CD4-positive, alpha-beta T cell (primary cell): ENCODE results near the gene INPP4B. TPM values are rescaled to one million over a fixed set of nuclear protein-coding genes. Genes with fewer than 3 reads are reported as not detected.

Experiments
- ATAC-seq: fragments of 200-7000 bp; cut with Tn5 transposase; one replicate; pipeline ENCODE4 v1.10.0; 2022; ENCODE audit warnings: mild to moderate bottlenecking; ENCODE audit not compliant: poor library complexity
- CTCF ChIA-PET: fragments of 350-600 bp; sonication (Branson Sonifier 250); formaldehyde crosslinking; loops from one replicate; lab custom pipeline; 2021; ENCODE audit warnings: antibody characterized with exemption, inconsistent platforms; lab: Charles Lee
- POLR2A ChIA-PET: fragments of 350-600 bp; sonication (Branson Sonifier 250); formaldehyde crosslinking; loops from one replicate; lab custom pipeline; 2021; ENCODE audit warnings: antibody characterized with exemption, inconsistent platforms; lab: Charles Lee
- DNase-seq, 14 experiments: peaks; one replicate each; pipeline ENCODE4 v3.0.0-alpha.2; 2013 to 2020; ENCODE audit warnings: mixed read lengths in 2 of 14
- H3K27ac ChIP-seq, 2 donors: one replicate each; pipeline versions ENCODE4 v1.5.1 to v1.7.0; 2013; ENCODE audit warnings: low read length in 2 of 2, low read depth in 1 of 2, mild to moderate bottlenecking in 1 of 2
- H3K27me3 ChIP-seq, 2 experiments: 1 replicate in 1 of 2; 2 replicates in 1 of 2; pipeline versions ENCODE4 v1.6.1 to v1.7.0; 2013; ENCODE audit warnings: low read length in 2 of 2, control low read depth in 1 of 2, mild to moderate bottlenecking in 1 of 2, moderate library complexity in 1 of 2; ENCODE audit not compliant: insufficient read depth in 2 of 2, control insufficient read depth in 1 of 2
- H3K36me3 ChIP-seq: one replicate; pipeline ENCODE4 v1.6.1; 2013; ENCODE audit warnings: low read length, control low read depth; ENCODE audit not compliant: insufficient read depth
- H3K4me1 ChIP-seq: one replicate; pipeline ENCODE4 v1.6.1; 2013; ENCODE audit warnings: low read length, control low read depth; ENCODE audit not compliant: insufficient read depth
- H3K4me3 ChIP-seq: one replicate; pipeline ENCODE4 v1.5.1; 2013; ENCODE audit warnings: mild to moderate bottlenecking, low read length, moderate library complexity
- H3K9me3 ChIP-seq, 2 experiments: 1 replicate in 1 of 2; 2 replicates in 1 of 2; pipeline versions ENCODE4 v1.6.1 to v1.7.0; 2013; ENCODE audit warnings: low read length in 2 of 2, mild to moderate bottlenecking in 2 of 2, control low read depth in 1 of 2, moderate library complexity in 1 of 2; ENCODE audit not compliant: control insufficient read depth in 1 of 2, insufficient read depth in 1 of 2
- H3K27ac Mint-ChIP-seq: one replicate; pipeline ENCODE4 v1.8.0; 2020; ENCODE audit warnings: mixed read lengths
- H3K27me3 Mint-ChIP-seq: one replicate; pipeline ENCODE4 v1.8.0; 2021; ENCODE audit warnings: mixed read lengths
- H3K36me3 Mint-ChIP-seq: one replicate; pipeline ENCODE4 v1.8.0; 2021; ENCODE audit warnings: low read depth, mixed read lengths
- H3K4me1 Mint-ChIP-seq: one replicate; pipeline ENCODE4 v1.8.0; 2021; ENCODE audit warnings: low read depth, mixed read lengths
- H3K4me3 Mint-ChIP-seq: one replicate; pipeline ENCODE4 v1.8.0; 2020; ENCODE audit warnings: mild to moderate bottlenecking, mixed read lengths
- H3K9me3 Mint-ChIP-seq: one replicate; pipeline ENCODE4 v1.8.0; 2020; ENCODE audit warnings: mixed read lengths
- CTCF ChIP-seq: fragments of 200-600 bp; IDR thresholded peaks from one replicate; pipeline ENCODE4 v1.8.0; 2022; ENCODE audit warnings: antibody characterized with exemption, mild to moderate bottlenecking
- intact Hi-C, 2 experiments: fragments of 100-400 bp; cut with DNase I in 1 of 2; cut with micrococcal nuclease in 1 of 2; formaldehyde crosslinking; loops; one replicate each; pipeline versions ENCODE4 v1.15.1 to v1.9.0; 2023 to 2025; cut with DNase I, micrococcal nuclease
- total RNA-seq, 174 experiments: library from RNA in 2 of 174; stranded (reverse) in 2 of 174; gene quantifications; one replicate each; pipeline ENCODE4 v1.2.3 and lab custom pipeline; 2021 to 2026

The INPP4B gene
- total RNA-seq, 2 experiments from 2014 or later: 50.7 to 53.8 TPM

DNA sequence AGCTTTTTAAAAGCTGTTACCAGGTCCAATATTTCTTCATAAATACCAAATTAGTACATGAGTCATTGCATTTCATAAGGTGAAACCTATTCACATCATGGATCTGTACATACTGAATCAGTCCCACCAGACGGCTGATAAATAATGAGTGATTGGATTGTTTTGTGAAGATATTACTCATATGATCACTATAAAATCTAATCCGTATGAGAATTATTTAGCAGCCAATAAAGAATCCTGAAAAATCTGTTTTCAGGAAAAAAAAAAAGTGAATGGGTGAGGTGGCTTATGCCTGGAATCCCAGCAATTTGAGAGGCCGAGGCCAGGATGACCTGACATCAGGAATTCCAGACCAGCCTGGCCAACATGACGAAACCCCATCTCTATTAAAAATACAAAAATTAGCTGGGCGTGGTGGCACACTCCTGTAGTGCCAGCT is 438.1 kb downstream of the INPP4B start:
- peak overlapping the region; percentile 96 for H3K27ac Mint-ChIP-seq
- Histone ChIP-seq H3K9me3 (no peaks in the 10 kb centered on the region), H3K4me1 (peaks cover 34% of the 10 kb centered on the region), H3K36me3 (no peaks in the 10 kb centered on the region), H3K27ac (no peak overlapping the region), H3K27me3 (no peaks in the 10 kb centered on the region), H3K4me3 (no peak overlapping the region)
- ChIA-PET POLR2A (interaction anchor here (0.6 to 6.6 kb wide), 7 partner anchors 10 to 296 kb away, joined by 3 to 116 read pairs (median 11); no protein-coding TSS in a partner anchor), CTCF (interaction anchor here (1.1 to 1.8 kb wide), 5 partner anchors 10 to 145 kb away, joined by 3 to 7 read pairs (median 4); no protein-coding TSS in a partner anchor)
- intact Hi-C loops: no loop called here
- H3K4me3 Mint-ChIP-seq: no peak overlapping the region
- peaks cover 71% of the 10 kb centered on the region for H3K4me1 Mint-ChIP-seq
- H3K9me3 Mint-ChIP-seq: no peaks in the 10 kb centered on the region
- TF ChIP-seq CTCF: no peak
- ATAC-seq: no peak
- peaks cover 9% of the 10 kb centered on the region for H3K36me3 Mint-ChIP-seq
- no peaks in the 10 kb centered on the region for H3K27me3 Mint-ChIP-seq
- DNase-seq: no peak

GRCh38 chr4:142407596-142407995 is 438.5 kb downstream of the INPP4B start:
- Histone ChIP-seq H3K4me1 (peaks cover 34% of the 10 kb centered on the region), H3K4me3 (peak overlapping the region; percentile 63), H3K27me3 (no peaks in the 10 kb centered on the region), H3K36me3 (no peaks in the 10 kb centered on the region), H3K9me3 (no peaks in the 10 kb centered on the region), H3K27ac (peak overlapping the region; percentile 62 to 64)
- Mint-ChIP-seq H3K27ac (peak overlapping the region; percentile 96), H3K36me3 (peaks cover 13% of the 10 kb centered on the region), H3K9me3 (no peaks in the 10 kb centered on the region), H3K4me1 (peaks cover 71% of the 10 kb centered on the region), H3K4me3 (peak overlapping the region; percentile 99), H3K27me3 (no peaks in the 10 kb centered on the region)
- ChIA-PET POLR2A (interaction anchor here (0.6 to 6.6 kb wide), 22 partner anchors 9 to 312 kb away, joined by 3 to 116 read pairs (median 6); no protein-coding TSS in a partner anchor), CTCF (interaction anchor here (0.8 to 2.7 kb wide), 10 partner anchors 10 to 166 kb away, joined by 3 to 10 read pairs (median 3); no protein-coding TSS in a partner anchor)
- no peak for TF ChIP-seq CTCF
- ATAC-seq (no peak), DNase-seq (no peak)
- intact Hi-C loops: loop anchor here in 1 of 2 experiments (2.0 kb wide), 1 partner anchor 41 kb away; no protein-coding TSS in a partner anchor

DNA sequence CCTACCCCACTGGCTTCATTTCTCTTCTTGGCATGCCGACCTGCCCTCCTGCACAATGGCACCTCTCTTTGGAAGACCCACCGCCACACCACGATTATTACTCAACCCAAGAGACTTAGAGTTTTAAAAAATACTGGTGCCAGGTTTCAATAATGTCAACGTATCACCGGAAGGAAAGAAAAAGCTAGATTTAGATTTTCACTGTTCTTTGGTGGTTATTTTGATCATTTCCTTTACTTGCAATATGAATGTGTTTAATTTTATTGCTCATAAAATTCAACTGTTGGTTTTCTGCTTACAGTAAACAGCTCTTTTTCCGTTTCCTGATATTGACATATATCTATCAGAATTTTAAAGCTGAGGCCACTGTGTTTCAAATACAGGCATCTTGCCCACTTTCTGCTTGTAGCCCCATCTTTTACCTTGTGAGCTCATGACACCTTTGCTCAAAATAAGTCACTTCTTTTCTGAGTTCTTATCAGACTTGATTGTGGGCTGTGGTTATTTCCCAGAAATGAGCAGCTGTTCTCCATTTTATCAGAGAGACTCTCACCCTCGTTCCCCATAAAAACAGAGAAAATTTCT is 439.1 kb downstream of the INPP4B start:
- Histone ChIP-seq H3K4me1 (peaks cover 34% of the 10 kb centered on the region), H3K27ac (peak overlapping the region; percentile 62 to 64), H3K27me3 (no peaks in the 10 kb centered on the region), H3K36me3 (no peaks in the 10 kb centered on the region), H3K4me3 (peak overlapping the region; percentile 63), H3K9me3 (no peaks in the 10 kb centered on the region)
- peak in 6 of 14 experiments; percentile 12 to 74 (median 54) for DNase-seq
- Mint-ChIP-seq H3K27ac (peak overlapping the region; percentile 96), H3K27me3 (no peaks in the 10 kb centered on the region), H3K4me3 (peak overlapping the region; percentile 99), H3K4me1 (peaks cover 71% of the 10 kb centered on the region), H3K36me3 (peaks cover 19% of the 10 kb centered on the region), H3K9me3 (no peaks in the 10 kb centered on the region)
- ChIA-PET CTCF (interaction anchor here (0.7 to 2.7 kb wide), 14 partner anchors 10 to 167 kb away, joined by 3 to 11 read pairs (median 4); no protein-coding TSS in a partner anchor), POLR2A (interaction anchor here (0.5 to 6.6 kb wide), 25 partner anchors 8 to 313 kb away, joined by 3 to 116 read pairs (median 6); no protein-coding TSS in a partner anchor)
- intact Hi-C loops: loop anchor here in 1 of 2 experiments (2.0 kb wide), 1 partner anchor 40 kb away; no protein-coding TSS in a partner anchor
- no peak for TF ChIP-seq CTCF
- peak; percentile 43 for ATAC-seq
